Measurements from ENCODE around the gene F5.
"Not testable (repeated sequence)": the region's sequence is repeated elsewhere in the genome, so short reads cannot be mapped to it uniquely, and the experiment has no call there.

F5 gene

DNA sequence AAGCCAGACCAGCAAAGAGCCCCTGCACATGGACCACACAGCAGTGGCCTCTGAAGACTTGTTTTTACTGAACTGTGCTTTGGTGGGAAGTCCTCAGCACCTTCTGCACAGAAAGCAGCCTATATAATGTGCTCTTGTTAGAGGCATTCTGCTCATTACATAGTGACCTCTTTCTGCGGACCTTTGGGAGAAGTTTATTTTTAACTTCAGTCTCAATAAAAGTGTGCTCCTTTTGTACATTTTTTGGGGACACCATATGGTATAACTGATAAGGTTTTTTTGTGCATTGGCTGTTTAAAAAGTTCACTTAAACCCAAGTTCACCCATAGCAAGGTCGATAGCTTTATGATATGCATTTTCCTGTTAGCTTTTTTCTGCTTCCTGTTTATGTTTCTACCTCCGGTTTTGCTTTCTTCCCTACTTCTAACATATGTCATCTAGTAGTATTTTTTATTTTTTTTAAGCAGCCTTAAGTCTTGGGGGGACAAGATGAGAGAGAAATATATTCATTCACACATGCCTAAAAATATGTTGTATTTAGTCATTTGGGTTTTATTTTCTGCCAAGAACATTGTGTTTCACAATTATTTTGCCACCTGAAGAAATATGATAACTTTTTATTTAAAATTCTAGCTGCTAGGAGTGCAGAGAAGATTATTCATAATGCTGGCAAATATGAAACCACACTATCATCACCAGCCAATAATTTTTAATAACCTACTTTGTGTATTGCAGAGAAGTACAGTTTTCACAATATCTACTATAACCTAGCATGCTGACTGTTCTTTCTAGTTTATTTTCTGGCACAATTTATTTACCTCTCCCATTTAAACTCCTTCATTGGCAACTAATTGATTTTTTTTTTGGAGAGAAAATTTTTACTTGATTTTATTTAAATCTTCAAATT lies 77.6 kb downstream of the F5 start:
- DNase-seq (ENCODE audit: low spot score): no peak

- DNase-seq (ENCODE audit: low spot score): no peak
Measured at GRCh38 chr1:169507413-169507812, 78.9 kb downstream of the F5 start.

DNA sequence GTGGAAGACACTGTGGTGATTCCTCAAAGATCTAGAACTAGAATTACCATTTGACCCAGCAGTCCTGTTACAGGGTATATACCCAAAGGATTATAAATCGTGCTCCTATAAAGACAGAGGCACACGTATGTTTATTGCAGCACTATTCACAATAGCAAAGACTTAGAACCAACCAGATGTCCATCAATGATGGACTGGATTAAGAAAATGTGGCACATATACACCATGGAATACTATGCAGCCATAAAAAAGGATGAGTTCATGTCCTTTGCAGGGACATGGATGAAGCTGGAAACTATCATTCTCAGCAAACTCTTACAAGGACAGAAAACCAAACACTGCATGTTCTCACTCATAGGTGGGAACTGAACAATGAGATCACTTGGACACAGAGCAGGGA lies 82.7 kb downstream of the F5 start:
- DNase-seq (ENCODE audit: low spot score): not testable (repeated sequence)

DNA sequence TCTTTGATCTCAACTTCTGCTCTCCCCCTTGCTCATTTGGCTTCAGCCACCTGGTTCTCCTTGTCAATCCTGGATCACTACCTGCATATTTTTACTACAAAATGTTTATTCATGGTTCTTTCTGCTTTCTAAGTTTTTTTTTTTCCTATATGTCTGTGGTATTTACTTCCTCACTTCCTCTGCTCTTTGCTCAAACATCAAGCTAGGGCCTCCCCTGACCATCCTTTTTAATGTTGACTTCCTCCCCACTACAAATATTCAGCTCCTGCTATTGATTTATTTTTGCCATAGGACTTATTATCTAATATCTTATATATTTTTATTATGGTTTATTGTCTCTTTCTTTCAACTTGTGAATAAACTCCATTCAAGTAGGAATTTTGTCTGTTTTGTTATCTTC lies 86.5 kb downstream of the F5 start:
- no peak for DNase-seq (ENCODE audit: low spot score)

DNA sequence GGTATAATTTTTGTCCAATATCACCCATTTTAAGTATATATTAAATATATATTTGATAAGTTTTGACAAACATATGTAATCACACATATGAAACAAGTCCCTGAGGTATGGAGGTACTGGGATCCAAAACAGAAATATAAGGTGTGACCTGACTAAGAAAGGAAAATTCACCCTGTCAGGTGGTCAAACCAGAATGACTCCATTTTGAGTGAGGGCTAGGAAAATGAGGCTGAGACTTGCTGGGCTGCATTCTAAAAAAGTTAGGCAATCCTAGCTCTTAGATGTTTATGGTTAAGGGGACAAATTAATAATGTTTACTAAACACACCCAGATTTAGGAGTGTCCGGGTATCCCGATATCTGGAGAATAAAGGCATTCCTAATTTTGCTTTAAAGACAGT lies 89.0 kb downstream of the F5 start:
- no peak for DNase-seq (ENCODE audit: low spot score)

GRCh38 chr1:169495916-169496315 lies 90.4 kb downstream of the F5 start:
- no peak for DNase-seq (ENCODE audit: low spot score)

GRCh38 chr1:169495046-169495775 lies 91.1 kb downstream of the F5 start:
- no peak for DNase-seq (ENCODE audit: low spot score)

GRCh38 chr1:169494343-169494742 lies 91.9 kb downstream of the F5 start:
- no peak for DNase-seq (ENCODE audit: low spot score)

- no peak for DNase-seq (ENCODE audit: low spot score)
Measured at GRCh38 chr1:169493251-169493650, 93.0 kb downstream of the F5 start.

- no peak for DNase-seq (ENCODE audit: low spot score)
Measured at GRCh38 chr1:169491845-169492281, 94.4 kb downstream of the F5 start.

DNA sequence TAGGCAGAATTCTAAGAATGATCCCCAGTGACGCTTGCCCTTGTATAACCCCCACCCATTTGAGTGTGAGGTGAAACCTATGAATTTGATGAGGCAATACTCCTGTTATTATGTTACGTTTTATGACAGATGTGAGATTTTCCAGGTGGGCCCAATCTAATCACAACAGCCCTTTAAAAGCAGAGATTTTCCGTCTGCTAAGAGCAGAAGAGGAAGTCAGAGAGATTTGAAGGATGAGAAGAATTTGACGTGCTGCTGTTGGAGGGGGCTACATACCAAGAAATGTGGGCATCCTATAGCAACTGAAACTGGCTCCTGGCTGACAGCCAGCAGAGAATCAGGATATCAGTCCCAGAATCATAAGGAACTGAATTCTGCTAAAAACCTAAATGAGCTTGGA lies 98.1 kb downstream of the F5 start:
- no peak for DNase-seq (ENCODE audit: low spot score)

- no peak for DNase-seq (ENCODE audit: low spot score)
Measured at GRCh38 chr1:169487561-169487960, 98.7 kb downstream of the F5 start.

DNA sequence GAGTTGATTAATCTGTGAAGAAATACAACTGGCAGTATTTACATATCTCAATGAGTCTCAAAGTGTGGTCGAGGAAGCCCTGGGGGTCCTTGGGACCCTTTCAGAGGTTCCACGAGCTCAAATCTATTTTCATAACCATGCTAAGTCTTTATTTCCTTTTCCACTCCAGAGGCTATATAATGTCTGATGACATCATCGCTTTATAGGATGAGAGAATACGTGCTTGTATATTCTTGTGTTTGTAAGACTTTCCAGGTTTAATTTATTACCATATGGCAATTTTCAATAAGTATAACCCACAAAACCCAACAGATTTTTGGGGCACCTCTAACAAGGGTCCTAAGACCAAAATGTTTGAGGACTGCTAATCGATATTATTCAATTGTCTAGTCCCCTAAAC lies 99.1 kb downstream of the F5 start:
- DNase-seq (ENCODE audit: low spot score): no peak

- DNase-seq (ENCODE audit: low spot score): no peak
Measured at GRCh38 chr1:169486281-169487051, 99.8 kb downstream of the F5 start.

GRCh38 chr1:169485431-169486280 lies 100.6 kb downstream of the F5 start, which contains the start of gene SLC19A2:
Gene SLC19A2, minus strand, starts transcription at chr1:169485944. Its CDS starts 178 bp downstream, at chr1:169485766.
- DNase-seq (ENCODE audit: low spot score): peak; percentile 99

DNA sequence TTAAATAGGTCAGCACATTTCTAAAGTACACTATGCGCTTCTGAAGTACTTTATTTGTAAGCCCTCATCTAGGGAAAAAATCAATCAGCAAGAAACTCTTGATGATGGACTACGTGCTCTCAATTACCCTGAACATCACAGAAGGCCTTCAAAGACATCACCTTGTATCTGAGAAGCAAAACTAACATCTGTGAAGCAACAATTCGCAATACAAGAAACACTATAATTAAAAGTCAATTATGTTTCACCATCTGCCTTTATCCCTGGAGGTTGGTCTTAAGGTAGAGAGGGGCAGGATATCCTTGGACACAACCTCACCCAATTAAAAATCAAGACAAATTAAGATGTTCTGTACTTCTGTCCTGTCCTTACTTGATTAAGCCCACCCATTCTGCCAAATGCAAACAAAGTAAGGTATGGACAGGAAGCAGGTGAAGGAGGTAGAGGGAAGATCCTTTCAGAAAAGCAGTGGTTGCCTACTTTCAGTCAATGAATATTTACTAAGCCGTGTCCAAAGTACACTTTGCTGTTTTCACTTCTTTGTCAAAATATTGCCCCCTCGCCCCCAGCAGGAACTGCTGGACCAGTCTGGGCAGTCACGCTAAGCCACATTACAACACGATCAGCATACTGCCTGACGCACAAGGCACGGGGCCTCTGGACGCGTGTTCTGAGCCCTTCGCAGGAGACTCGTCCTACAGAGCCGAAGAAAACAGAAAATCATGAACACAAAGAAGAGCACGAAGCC lies 101.4 kb downstream of the F5 start:
- no peak for DNase-seq (ENCODE audit: low spot score)

DNA sequence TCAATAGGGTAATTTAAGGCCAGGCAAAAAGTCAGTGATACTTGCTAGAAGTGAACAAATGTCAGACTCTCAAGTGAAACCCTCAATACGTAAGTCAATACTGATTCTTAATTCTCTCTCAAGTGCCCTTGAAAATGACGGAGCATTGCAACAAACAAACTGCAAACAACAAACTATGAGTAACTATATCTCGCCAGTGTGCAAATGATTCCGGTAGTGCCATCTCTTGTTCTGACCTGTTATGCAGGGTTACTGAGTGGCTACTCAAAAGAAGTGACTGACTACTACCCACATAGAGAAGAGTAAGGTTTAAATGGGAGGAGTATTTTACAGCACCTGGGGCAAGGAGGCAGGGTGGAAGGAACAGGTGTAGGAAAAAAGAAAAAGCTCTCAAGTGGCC lies 102.2 kb downstream of the F5 start:
- DNase-seq (ENCODE audit: low spot score): no peak

- DNase-seq (ENCODE audit: low spot score): no peak
Measured at GRCh38 chr1:169483500-169483966, 102.7 kb downstream of the F5 start.

GRCh38 chr1:169479363-169480066 lies 106.8 kb downstream of the F5 start:
- no peak for DNase-seq (ENCODE audit: low spot score)

DNA sequence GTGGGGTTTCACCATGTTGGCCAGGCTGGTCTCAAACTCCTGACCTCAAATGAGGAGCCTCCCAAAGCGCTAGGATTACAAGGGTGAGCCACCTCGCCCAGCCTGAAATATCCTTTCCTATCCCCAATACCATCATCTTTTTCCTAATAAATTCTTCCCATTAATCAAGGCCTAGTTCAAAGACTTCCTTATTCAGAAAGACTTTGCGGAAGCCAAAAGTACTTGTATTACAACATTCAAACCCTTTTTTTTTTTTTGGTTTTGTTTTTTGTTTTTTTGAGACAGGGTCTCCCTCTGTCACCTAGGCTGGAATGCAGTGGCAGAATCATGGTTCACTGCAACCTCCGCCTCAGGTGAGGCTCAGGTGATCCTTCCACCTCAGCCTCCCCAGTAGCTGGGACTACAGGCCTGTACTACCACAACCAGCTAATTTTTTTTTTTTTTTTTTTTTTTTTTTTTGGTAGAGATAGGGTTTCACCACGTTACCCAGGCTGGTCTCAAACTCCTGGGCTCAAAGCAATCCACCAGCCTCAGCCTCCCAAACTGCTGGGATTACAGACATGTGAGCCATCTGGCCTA lies 108.1 kb downstream of the F5 start:
- DNase-seq (ENCODE audit: low spot score): no peak

Data from left forelimb (tissue), 1 donor.